ENCODE results near the gene SLC12A7.
"Not testable (repeated sequence)": the region's sequence is repeated elsewhere in the genome, so short reads cannot be mapped to it uniquely, and the experiment has no call there.

Gene SLC12A7

GRCh38 chr5:1109542-1110306, 2.1 kb downstream of the SLC12A7 start:
- no peak for DNase-seq (ENCODE audit: low read depth)

DNA sequence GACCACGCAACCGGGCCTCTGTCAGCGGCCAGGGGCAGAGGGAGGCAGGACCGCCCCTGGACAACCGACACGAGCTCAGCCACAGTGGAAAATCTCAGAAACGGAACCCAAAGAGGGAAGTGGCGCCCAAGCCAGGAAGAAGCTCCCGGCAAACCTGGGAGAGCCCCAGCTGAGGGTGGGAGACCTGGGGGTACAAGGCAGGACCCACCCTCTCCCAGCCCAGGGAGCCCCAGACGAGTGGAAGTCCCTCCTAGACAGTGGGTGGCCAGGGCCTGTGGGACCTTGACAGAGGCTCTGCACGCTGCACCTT, 3.0 kb downstream of the SLC12A7 start:
- no peak for DNase-seq (ENCODE audit: low read depth)

DNA sequence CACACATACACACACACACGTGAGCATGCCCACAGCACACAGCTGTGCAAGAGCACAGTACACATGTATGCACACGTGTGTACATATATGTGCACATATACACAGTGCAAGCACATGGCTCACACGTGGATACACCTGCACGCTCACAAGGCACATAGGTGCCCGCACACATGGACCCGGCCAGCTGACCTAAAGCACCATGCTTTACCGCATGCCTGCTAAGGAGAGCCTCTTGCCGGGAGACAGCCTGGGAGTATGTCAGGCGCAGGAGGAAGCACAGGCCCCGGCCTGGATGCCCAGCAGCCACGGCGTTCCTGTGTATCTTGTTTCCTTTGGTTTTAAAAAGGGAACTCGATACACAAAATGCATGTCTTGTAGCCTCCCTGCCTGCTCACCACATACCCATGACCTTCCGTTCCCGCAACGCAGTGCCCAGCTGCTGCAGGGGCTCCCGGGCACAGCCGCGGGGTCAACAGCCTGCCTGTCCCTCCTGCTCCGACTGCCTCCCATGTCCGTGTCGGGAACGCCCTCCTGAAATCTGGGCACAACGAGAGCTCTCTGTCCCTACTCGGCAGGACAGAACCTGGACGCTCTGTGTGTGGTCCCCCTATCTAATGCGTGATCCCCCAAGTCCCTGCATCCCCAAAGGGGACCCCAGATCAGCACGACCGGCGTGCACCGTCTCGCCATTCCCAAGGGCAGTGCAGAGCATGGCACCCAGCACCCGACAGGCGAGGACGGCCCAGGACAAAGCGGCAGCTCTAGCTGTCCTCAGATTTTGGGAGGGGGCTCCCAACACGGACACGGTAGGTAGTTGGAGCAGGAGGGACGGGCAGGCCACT, 3.6 kb downstream of the SLC12A7 start:
- no peak for DNase-seq (ENCODE audit: low read depth)

- DNase-seq (ENCODE audit: low read depth): no peak
These were observed 4.5 kb downstream of the SLC12A7 start for GRCh38 chr5:1107167-1108022.

DNA sequence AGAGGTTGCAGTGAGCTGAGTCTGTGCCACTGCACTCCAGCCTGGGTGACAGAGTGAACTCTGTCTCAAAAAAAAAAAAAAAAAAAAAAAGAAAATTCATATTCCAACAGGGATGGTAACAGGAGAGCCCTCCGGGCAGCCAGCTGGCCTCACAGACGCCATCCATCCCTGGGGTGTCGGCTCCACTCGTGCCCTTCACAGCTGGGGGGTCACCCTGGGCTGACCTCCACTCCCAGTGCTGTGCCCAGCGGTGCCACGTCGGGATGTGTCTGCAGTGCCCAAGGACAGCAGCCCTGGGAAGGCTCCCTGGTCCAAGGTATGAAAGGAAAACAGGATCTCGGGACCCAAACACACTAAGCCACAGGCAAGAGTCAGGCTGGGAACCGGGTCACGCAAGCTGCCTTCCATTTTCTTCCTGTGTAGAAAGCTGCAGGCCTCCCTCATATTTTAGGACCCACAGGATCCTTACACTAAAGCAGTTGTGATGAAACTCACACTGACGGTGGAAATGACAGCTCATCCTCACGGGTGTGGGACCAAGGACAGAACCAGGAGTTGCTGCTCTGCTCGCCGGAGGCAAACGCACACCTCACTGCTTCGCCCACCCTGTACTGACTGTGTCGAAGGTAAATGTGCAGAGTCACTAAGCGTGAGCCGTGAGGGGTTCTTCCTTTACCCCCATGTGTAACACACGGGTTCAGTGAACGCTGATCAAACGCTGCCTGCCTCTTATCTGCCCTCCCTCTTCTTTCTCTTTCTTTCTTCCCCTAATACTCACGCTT, 5.3 kb downstream of the SLC12A7 start:
- no peak for DNase-seq (ENCODE audit: low read depth)

- no peak for DNase-seq (ENCODE audit: low read depth)
These were observed 6.3 kb downstream of the SLC12A7 start for GRCh38 chr5:1105350-1106265.

- DNase-seq (ENCODE audit: low read depth): no peak
These were observed 7.4 kb downstream of the SLC12A7 start for GRCh38 chr5:1104327-1105006.

DNA sequence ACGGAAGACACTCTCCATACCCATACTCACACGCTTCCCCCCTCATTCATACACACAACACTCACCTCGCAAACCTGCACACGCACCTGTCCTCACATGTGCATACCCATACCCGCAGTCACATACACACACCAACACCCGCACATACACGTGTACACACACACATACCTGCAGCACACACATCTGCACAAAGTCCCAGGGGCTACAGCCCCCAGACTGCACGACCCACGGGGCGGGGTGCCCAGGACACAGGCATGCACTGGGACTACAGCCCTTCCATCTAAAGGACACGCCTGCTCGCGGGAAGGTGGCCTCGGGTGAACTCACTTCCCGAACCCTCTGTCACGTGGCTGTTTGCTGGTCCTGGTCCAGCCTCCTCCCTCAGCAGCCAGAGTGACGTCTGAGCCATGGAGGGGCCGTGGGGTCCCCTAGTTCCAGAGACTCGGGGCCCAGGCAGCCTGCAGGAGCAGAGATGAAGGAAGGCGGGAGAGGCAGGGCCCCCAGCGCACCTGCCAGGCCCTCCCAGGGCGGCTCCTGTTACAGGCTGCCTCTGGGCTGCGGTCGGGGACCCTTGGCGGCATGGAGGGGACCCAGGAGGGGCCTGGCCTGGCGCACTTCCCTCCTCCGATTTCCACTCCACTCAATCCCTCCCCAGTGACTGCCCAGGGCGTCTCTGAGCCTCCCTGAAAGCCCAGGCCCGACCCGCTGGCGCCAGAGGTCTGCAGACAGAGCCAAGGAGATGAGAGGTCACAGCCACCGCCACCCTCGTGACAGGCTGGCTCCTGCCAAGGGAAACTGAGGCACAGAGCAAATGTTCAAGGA, 8.1 kb downstream of the SLC12A7 start:
- no peak for DNase-seq (ENCODE audit: low read depth)

DNA sequence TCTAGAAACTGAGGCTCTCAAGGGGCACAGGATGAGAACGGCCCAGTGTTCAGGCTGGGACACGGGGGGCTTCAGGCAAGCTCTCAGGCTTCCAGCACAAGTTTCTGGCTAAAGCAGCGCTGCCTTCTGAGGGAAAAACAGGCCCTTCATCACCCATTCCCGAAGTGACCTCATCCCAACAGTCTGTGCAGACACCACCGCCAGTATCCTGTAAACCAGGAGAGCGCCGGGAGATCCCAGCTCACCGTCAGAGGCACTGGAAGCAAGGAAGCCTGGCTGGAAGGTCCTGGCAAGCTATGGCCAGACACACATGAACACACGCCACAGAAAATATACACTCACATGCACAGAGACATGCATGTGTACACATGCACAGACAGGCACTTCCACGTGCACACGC, 8.8 kb downstream of the SLC12A7 start:
- no peak for DNase-seq (ENCODE audit: low read depth)

- no peak for DNase-seq (ENCODE audit: low read depth)
These were observed 9.7 kb downstream of the SLC12A7 start for GRCh38 chr5:1101961-1102713.

GRCh38 chr5:1100664-1101574, 10.9 kb downstream of the SLC12A7 start:
- no peak for DNase-seq (ENCODE audit: low read depth)

DNA sequence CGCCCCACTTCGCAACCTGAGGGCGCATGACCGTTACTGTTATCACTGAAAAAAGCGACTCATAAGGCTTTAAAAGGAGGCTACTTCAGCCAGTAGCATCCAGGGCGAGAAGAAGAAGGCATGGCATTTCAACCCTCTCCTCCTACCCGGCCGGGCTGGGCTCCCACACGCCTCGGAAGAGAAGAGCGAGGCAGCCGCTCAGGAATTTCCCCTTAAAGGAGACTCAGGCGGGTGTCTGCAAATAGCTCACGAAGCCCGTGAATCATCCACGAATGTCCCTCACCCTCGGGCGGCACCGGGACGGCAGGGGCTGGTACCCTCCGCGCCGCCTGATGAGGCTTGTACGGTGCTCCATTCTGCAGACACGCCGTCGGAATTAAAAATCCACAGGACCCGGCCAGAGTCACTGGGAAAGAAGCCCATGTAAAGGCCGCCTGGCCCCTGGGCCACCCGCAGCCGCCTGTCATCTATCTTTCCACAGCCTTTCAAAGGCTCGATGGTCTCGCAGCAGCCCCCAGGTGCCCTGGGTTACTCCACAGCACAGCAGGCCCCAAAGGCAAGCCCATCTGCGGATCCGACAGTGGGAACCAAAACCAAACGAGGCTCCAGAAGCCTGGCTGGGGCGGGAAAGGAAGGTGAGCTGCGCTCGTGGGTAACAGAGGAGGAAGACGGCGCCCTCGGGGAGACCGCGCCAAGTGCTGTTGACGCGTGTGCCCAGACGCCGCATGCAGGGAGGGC, 11.8 kb downstream of the SLC12A7 start:
- no peak for DNase-seq (ENCODE audit: low read depth)

- DNase-seq (ENCODE audit: low read depth): no peak
These were observed 12.8 kb downstream of the SLC12A7 start for GRCh38 chr5:1098986-1099597.

GRCh38 chr5:1097988-1098385, 13.9 kb downstream of the SLC12A7 start:
- not testable (repeated sequence) for DNase-seq (ENCODE audit: low read depth)

GRCh38 chr5:1097381-1097987, 14.4 kb downstream of the SLC12A7 start:
- DNase-seq (ENCODE audit: low read depth): no peak

- no peak for DNase-seq (ENCODE audit: low read depth)
These were observed 15.0 kb downstream of the SLC12A7 start for GRCh38 chr5:1096838-1097237.
